ENCODE measurements around the gene TBATA.
"Not testable (repeated sequence)": the region's sequence is repeated elsewhere in the genome, so short reads cannot be mapped to it uniquely, and the experiment has no call there.

Gene TBATA

DNA sequence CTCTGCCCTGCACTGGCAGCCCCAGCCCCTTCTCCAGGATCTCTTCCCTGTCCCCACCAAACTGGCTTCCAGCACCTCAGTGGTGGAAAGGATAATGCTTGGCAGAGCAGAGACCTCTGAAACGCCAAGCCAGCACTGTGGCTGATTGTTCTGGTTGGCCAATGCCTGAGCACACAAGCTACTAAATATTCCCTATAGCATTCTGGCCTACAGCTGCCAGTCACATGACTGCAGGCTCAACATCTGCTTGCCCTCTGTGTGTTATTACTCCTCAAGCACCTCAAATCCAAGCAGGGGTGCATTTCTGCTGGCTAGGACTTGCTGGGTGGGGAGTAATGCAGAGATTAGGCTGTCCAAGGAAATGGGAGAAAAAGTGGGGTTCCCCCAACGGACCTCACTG lies 6.1 kb downstream of the TBATA start:
- DNase-seq (ENCODE audit: low spot score): no peak

DNA sequence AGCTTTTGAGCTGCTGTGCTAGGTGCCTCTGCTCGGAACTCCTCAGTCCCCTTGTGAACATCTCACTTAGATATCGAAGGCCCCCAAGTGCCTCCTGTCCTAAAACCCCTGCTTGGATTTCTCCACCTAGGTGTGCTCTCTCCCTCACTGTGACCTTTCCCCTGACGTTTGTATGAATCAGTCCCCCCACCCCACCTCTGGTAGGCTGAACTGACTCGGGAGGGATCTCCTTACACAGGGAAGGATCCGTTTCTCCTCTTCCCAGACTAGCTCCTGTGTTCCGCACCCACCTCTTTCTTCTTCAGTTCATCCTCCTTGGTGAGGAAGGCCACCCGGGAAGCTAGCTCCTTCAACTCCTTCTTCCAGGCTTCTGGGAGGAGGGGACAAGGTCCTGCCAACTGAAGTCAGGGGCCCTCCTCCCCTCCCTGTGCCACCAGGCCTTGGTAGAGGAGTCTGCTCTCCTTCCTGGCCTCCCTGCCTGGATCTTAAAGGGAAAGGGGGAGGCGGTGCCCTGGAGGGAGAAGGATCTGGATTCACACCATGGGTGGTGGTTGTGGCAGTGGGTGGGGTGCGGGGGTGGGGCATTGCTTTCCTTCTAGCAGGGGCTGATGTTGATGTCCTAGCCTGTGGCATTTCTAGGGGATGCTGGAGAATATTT lies 6.8 kb downstream of the TBATA start:
- no peak for DNase-seq (ENCODE audit: low spot score)

DNA sequence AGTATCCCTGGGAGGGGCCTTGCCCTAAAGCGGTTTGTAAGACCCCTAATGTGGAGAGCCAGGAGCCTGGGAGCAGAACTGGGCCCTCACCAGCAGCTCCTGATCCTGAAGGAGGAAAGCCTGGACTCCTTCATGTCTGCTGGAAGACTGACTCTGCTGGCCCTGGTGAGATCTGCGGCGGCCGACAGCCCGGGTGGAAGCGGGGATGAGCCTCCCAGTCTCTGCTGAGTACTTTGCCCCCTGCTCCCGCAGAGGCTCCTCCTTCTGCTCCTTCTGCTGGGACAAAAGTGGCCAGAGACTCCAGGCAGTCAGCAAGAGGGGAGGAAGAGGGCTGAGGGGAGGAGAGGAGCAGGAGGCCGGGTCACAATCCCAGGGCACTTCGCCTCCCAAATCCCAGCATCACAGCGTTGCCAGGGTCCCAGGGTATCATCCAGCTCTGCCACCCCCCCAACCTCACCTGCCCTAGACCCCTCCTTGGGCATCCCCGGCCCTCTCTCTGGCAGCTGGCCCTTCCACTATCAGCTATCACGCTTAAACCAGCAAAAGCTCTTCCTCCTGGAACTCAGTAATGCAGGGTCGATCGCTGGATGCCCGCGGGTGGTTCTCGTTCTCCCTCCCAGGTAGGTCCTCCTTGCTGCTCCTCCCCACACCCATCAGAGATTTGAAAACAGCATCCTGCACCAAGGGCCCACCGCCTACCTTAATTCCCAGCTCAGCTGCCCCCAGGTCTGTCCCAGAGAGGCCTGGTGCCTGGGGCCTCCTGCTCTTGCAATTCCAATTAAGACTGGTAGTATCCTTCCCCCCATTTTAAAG lies 7.9 kb downstream of the TBATA start:
- no peak for DNase-seq (ENCODE audit: low spot score)

DNA sequence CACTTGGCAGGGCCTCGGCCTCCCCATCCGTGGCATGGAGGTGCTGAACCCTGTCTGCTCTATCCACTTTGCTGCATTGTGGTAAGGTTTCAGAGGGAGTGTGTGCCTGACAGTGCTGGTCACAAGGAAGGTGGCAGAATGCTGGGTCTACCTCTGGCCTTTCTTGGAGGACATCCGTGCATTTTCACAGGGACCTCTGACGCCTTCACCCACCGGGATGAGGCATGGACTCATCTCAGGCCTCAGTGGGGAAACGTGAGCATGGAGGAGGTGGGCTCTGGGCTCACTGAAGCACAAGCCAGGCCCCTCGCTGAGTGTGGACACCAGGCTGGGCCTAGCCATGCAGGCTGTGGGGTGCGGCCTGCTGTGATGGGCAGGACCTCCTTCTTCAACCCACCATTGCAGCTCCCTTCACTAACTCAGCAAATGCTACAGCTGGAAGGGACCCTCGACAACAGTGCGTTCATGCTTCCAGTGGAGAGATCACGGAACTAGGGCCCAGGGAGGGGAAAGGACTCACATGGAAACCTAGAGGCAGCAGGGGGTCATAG lies 8.6 kb downstream of the TBATA start:
- DNase-seq (ENCODE audit: low spot score): no peak

DNA sequence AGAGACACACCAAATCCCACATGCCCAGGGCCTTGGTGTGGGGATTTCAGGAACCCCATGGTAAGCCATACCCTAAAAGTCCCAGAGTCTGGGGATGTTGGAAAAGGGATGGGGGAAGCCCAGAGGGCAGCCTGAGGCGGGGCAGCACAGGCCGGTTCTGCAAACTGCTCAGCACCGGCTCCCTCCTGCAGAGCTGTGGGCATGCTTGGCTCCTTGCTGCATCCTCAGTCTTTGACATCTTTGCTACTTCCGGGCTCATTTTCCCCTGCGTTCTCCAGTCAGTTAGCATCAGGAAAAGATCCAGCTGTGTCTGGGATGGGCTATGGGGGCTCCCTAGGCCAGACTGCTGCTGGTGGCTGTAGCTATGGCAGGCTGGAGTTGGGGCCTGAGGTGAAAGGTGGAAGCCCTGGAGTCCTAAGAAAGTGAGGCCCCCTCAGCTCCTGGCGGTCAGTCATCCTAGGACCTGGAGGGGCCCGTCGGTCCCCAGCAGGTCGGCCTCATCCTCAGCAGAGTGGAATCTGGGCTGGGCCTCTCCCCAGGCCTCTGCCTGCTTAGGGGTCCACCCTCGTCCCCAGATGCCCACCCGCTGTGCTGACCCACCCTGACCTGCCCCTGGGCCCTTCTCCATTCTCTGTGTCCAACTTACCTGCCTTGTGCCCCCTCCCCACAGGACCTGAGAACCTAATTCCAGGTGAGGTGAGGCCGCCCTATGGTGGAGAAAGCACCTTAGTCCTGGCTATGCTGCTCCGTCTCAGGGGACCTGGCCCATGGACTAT lies 9.3 kb downstream of the TBATA start:
- DNase-seq (ENCODE audit: low spot score): no peak

DNA sequence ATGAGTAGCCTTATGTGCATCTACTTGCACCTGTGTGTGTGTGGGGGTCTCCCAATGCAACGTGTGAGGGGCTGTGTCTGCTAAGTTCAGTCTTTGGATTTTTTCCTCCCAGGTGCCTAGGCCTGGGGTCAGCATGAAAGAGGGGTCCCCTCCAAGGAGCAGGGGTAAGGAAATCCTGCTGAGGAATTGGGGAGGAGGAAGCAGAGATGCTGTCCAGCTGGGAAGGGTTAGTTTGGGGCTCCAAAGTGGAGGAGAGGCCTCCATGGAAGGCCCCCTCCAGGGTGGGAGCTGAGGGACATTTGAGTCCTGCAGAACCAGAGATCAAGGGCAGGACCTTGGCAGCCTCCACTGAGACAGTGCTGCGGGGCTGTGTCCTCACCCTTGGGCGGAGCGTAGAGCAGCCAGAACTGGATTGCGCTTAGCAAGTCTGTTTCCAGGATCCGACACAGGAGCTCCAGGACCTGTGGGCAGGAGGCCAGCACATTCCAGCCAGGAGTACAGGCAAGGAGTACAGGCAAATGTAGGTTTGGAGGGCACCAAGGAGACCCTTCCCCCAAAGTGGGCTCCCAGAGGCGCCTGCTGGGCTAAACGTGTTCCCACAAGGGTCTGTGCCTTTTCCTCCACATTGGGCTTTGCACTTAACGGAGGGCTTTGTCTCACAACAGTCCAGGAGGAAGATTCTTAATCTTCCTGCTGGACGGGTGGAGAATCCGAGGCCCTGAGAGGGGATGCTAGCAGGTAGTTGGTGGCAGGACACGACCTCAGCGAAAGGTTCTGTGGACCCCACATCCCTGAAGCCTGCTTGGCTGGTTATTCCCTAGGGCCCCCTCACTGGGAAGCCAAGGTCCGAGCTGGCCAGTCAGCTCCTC lies 10.1 kb downstream of the TBATA start:
- DNase-seq (ENCODE audit: low spot score): no peak

DNA sequence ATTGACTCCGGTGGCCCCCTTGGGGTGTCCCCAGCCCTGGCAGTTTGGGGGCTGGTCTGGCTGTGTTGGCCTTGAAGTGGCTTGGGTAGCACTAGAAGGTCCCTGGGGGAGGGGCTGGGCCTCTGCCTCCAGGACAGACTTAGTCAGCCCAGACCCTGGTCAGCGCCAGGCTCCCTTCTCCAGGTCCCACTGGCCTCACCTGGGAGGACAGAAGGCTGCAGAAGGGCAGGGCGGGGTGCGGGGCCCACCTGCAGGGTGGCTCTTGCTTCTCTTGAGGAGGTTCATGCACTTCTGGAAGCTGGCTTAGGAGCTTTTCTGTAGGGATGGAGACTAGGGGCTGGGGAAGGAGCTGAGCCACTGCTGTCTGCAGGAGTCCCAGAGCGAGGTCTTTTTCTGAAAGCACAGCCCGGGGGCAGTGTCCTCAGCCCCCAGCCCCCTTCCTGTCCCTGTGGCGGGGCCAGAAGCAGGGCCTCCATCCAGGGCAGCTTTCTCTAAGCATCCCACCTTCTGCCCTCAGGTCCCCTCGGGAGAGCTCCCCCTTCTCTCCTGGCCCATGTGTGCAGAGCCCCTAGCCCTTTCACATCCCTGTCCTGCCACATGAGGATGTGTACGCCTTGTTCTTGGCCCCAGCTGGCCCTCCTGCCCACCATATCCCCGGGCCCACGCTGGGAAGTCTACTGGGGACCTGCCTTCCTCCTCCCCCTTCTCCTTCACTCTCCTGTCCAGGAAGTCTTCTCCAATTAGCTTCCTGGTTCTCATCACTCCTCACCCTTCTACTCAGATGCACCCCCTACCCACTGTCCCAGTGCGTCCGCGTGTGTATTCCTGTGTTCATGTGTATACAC lies 11.0 kb downstream of the TBATA start:
- no peak for DNase-seq (ENCODE audit: low spot score)

DNA sequence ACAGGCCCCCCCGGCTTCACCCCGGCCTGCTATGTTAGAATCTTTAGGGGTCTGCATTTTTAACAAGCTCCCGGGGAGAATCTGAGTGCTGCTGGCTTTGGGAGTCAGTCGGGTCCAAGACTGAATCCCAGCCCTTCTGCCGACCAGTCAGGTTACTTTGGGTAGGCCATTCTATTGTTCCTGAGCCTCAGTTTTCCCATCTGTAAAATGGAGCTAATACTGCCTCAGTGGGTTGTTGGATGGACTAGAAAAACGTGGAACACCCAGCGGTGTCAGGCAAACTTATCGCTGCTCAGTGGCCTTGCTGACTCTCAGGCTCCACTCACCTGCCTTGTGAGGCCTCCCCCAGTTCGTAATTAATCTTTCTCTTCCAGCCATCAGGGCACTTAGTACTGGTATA lies 11.7 kb downstream of the TBATA start:
- no peak for DNase-seq (ENCODE audit: low spot score)

DNA sequence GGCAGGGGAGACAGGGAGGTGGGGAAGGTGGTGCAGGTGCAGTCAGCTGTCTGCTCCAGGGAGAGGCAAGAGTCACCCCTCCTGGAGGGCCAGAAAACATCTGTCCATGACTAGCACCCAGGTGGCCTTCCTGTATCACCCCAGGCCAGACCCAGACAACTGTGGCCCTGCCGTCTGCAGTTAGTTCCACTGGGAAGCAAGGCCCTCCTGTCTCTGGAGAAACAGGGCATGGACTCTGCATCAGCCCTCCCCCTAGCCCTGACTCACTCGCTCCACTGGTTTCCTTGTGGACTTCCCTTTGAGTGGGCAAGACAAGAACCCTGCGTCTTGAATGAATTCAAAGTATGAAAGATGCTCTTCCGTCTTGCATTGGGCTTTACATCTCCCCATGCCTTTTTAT lies 12.6 kb downstream of the TBATA start:
- DNase-seq (ENCODE audit: low spot score): no peak

DNA sequence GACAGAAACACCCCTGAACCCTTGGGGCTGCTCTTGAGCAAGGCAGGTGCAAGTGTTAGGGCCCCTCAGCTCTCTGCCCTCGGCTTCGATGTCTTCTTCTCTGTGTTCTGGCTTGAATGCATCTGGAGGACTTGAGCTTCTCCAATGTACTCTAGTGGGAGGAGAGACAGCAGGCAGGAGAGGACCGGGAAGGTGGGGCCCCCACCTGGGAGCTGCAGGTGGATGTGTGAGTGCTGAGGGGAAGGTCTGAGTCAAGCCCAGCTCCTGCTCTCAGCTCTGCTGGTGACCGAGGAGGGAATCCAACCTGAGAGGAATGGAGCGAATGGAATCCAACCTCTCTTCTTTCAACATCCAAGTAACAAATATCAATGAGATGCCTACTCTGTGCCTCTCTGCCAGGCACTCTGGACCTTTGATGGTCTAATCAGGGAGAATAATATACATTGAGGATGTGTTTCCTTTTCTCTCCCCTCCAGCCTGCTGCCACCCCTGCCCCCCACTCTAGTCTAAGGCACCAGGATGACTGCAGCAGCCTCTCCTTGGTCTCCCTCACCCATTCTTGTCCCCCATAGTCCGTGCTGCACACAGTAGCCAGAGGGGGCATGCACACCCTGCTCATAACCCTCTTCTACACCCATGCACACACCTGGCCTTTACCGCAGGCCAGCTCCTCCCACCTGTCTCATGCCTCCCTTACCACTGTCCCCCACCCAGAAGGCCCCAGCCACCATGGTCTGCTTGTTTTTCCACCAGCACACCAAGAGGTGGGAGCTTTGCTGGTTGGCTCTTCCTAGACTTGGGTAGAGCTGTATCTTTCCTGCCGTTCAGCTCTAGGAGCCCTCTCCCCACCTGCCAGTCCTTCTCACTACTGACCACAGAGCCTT lies 13.6 kb downstream of the TBATA start:
- no peak for DNase-seq (ENCODE audit: low spot score)

DNA sequence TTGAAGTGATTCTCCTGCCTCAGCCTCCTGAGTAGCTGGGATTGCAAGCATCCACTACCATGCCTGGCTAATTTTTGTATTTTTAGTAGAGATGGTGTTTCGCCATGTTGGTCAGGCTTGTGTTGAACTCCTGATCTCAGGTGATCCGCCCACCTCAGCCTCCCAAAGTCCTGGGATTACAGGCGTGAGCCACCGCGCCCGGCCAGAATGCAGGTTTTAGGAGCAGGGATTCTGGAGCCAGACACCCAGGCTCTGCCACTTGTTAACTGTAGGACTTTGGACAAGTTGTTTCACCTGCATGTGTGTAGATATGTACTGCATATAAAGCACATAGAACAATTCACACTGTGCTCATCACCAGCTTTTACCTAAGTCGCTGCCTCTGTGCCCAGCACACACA lies 14.7 kb downstream of the TBATA start:
- DNase-seq (ENCODE audit: low spot score): not testable (repeated sequence)

DNA sequence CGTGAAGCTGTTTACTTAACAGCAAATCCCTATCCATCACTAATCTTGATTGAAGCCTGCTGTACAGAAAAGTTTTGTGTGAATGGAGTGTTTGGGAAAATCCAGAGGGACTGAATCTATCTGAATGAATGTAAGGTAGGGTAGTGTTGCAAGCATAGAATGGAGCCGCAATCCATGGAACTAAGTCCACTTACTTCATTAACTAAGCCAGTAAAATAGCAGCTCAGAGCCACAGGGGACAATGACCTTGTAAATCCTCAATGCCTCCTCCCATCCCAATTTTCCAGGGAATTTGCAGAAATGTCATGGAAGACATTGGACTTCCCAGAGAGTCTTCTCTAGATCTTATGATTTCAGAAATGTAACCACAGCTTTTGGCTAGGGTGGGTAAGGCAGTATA lies 15.2 kb downstream of the TBATA start:
- no peak for DNase-seq (ENCODE audit: low spot score)

DNA sequence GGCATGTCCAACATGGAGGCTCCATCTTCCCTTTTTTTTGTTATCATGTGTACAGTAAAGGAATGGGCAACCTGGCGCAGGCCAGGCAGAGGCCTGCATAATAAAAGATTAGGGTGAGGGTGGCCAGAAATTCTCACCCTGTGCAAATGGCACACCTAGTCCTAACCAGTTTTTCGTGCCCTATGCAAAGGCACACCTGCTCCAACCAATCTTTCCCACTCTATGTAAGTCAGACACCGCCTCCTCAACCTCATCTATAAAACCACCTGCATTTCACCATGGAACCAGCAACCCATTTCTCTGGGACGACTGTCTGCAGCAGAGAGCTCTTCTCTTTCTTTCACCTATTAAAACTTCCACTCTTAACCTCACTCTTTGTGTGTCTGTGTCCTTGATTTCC lies 16.1 kb downstream of the TBATA start:
- no peak for DNase-seq (ENCODE audit: low spot score)

DNA sequence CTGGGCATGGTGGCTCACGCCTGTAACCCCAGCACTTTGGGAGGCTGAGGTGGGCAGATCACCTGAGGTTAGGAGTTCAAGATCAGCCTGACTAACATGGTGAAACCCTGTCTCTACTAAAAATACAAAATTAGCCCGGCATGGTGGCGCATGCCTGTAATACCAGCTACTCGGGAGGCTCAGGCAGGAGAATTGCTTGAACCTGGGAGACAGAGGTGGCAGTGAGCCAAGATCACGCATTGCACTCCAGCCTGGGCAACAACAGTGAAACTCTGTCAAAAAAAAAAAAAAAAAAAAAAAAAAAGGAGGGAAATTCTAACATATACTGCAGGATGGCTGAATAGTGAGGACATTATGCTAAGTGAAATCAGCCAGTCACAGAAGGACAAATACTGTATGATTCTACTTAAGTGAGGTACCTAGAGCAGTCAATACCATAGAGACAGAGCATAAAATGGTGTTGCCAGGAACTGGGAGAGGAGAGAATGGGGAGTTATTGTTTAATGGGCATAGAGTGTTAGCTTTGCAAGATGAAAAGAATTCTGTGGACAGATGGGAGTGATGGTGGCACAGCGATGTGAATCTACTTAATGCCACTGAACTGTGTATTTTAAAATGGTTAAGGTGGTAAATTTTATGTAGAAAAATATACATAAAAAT lies 17.0 kb downstream of the TBATA start:
- DNase-seq (ENCODE audit: low spot score): not testable (repeated sequence)

DNA sequence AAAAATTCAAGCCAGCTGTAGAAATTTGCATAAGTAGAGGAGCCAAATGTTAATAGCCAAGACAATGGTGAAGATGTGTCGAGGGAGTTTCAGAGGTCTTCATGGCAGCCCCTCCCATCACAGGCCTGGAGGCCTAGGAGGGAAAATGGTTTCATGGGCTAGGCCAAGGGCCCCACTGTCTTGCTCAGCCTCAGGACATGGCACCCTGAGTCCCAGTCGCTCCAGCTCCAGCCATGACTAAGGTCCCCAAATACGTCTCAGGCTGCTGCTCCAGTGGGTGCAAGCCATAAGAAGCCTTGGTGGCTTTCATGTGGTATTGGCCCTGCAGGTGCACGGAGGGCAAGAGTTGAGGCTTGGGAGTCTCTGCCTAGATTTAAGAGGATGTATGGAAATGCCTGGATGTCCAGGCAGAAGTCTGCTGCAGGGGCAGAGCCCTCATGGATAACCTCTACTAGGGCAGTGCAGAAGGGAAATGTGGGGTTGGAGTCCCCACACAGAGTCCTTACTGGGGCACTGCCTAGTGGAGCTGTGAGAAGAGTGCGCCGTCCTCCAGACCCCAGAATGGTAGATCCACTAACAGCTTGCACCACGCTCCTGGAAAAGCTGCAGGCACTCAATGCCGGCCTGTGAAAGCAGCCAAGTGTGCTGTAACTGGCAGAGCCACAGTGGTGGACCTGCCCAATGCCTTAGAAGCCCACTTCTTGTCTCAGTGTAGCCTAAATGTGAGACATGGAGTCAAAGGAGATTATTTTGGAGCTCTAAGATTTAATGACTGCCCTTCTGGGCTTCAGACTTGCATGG lies 19.2 kb downstream of the TBATA start:
- DNase-seq (ENCODE audit: low spot score): no peak

DNA sequence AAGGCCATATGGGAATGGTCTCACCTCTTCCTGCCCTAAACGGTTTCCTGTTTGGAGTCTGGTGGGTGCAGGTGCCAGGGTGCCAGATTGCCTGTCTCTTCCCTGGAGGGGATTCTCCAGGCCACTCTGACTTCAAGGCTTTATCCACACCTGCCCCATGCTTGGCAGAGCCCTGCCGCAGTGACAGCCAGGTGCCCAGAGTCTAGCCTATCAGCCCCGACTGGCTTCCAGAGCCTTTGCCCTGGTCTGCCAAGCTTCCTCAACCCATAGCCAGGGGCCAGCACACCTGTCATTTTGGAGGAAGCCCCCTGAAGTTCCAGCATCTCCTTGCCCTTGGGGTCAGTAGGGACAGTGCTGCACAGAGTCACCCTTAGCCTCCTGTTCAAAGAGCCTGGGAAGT lies 21.6 kb downstream of the TBATA start:
- DNase-seq (ENCODE audit: low spot score): no peak

DNA sequence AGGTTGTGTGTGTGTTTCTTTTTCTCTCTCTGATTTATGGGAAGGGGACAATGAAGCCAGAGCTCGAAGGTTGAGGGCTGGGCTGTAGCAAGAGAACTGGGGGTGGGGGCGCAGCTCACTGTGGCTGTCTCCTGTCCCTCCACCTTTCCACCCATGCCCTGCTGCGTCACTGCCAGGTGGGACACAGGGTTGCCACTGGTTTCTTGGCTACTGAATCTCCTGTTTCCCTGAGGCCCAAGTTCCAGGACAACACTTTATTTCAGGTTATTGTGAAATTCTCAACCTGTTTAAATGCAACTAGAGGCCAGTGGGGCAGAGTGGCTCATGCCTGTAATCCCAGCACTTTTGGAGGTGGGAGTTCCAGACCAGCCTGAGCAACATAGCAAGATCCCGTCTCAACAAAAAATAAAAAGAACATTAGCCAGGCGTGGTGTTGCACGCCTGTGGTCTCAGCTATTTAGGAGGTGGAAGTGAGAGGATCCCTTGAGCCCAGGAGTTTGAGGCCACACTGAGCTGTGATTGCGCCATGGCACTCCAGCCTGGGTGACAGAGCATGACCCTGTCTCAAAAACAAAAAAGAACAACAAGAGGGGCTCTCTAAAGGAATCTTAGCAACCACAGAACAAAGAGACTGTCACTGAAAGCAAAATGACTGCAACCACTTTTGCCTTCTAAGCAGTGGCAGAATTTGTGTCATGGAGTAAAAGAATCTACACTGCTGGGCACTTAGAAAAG lies 22.6 kb downstream of the TBATA start:
- DNase-seq (ENCODE audit: low spot score): no peak
